ENCODE data around the gene NCKAP5.
"Not testable (repeated sequence)": the region's sequence is repeated elsewhere in the genome, so short reads cannot be mapped to it uniquely, and the experiment has no call there.

Gene NCKAP5

GRCh38 chr2:133249362-133249761 is 318.9 kb downstream of the NCKAP5 start:
- no peak for DNase-seq

GRCh38 chr2:133248264-133248663 is 320.0 kb downstream of the NCKAP5 start:
- no peak for DNase-seq

GRCh38 chr2:133247631-133248030 is 320.6 kb downstream of the NCKAP5 start:
- no peak for DNase-seq

DNA sequence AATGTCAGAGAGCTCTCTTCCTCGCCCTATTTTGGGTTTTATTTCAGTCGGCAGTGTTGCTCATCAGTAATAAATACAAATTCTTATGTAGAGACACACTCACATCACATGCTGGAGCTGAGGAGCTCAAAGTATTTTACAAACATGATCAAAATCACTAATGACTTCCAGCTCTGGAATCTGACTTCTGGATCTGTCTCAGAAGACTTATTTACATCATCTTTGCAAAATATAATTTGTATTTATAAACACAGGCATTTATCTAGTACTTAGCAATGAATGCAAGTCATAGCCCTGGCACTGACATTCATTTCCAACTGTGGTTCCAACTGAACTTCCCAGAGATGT is 327.1 kb downstream of the NCKAP5 start:
- no peak for DNase-seq

- DNase-seq: no peak
Observed at GRCh38 chr2:133240491-133241223, 327.6 kb downstream of the NCKAP5 start.

DNA sequence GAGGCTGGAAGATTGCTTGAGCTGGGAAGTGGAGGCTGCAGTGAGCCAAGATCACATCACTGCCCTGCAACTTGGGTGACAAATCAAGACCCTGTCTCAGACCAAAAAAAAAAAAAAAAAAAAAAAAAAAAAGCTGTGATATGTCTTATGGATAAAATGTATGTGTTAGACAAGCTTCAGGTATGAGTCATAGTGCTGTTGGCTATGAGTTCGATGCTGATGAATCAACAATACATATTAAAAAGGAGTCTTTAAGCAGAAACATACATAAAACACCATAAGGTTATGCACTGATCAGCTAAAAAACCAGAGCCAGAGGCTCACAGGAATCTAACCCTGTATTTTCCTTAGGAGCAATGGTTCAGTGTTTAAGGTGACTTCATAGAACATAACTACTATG is 332.3 kb downstream of the NCKAP5 start:
- DNase-seq: no peak

DNA sequence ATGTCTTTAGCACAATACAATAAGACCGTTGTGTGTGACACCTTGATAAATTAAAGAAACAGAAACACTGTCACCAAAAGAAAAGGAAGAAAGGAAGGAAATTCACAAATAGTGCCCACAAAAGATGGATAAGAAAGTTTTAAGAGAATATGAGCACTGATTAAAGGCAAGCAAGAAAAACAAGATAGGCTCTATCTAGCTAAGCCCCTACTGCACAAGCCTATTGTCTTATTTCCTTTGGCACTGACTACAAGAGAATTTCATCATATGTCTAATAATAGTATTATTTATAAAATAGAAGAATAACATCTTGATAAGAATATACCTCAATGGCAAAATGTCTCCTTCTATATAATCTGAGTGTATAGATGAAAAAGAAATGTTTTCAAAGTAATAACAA is 335.7 kb downstream of the NCKAP5 start:
- no peak for DNase-seq

DNA sequence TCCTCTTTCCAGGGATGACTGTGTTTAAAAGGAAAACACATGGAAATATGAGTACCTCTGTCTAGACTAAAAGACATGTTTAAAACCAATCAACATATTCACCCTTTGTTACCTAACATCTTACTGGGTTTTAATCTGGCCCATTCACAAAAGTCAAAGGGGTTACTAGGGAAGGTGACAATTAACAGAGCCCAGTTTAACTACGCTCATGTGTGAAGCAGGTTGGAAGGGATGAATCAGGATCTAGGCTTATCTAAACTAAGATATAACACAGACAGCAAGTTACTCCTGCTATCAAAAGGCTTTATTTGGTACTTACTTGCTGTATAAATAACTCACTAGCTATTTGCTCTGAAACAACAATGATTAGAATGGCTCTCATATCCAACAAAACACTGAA is 337.0 kb downstream of the NCKAP5 start:
- no peak for DNase-seq

DNA sequence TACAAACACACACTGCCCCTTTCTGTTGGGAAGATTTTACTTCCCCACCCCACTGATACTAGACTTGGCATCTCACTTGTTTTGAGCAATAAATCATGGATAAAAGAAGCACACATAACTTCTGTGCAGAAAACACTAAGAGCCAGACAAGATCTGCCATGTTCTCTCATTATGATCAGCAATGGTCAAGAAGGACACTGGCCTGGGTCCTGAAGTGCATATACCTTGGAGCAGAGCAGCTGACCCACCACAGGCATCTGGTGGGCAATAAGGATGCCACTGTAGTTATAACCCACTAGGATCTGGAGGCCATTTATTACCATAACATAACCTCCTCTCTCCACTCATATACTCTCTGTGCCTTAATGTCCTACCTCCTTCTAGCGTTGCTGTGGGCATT is 338.3 kb downstream of the NCKAP5 start:
- no peak for DNase-seq

- DNase-seq: no peak
Observed at GRCh38 chr2:133223226-133223625, 345.0 kb downstream of the NCKAP5 start.

- DNase-seq: no peak
Observed at GRCh38 chr2:133221398-133221797, 346.9 kb downstream of the NCKAP5 start.

GRCh38 chr2:133218204-133218603 is 350.1 kb downstream of the NCKAP5 start:
- no peak for DNase-seq

DNA sequence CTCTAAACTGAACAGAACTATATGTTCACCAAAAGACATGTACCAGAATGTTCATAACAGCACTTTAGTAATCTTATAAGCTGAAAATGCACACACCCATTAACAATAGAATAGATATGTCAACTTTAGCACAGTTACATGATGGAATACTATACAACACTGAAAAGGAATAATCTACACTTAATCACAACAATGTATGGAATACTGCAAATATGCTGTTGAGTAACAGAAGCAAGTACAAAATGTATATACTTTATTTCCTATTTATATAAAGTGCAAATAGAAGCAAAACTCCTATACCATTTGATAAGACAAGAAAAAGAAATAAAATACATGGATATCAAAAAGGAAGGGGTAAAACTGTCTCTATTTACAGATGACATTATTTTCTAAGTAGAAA is 352.8 kb downstream of the NCKAP5 start:
- no peak for DNase-seq

GRCh38 chr2:133213651-133214050 is 354.6 kb downstream of the NCKAP5 start:
- no peak for DNase-seq

GRCh38 chr2:133209325-133209724 is 358.9 kb downstream of the NCKAP5 start:
- DNase-seq: no peak

GRCh38 chr2:133206666-133207065 is 361.6 kb downstream of the NCKAP5 start:
- DNase-seq: not testable (repeated sequence)

DNA sequence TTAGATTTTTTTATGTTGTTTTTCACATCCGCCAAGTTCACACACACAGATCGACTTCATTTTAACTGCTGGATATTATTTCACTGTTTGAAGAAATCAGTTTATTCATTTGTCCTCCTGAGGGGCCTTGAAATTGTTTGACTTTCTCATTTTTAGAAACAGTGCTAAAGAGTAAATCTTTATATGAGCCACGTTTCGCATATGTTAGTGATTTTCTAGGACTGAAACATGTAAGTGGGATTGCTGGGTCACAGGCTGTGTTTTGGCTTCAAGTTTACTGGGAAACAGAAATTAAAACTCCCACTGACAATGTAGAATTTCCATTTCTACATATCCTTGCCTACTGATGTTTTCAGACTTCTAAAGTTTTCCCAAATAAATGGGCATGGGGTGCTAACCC is 363.8 kb downstream of the NCKAP5 start:
- no peak for DNase-seq

GRCh38 chr2:133200684-133201421 is 367.4 kb downstream of the NCKAP5 start:
- no peak for DNase-seq

- DNase-seq: no peak
Observed at GRCh38 chr2:133198678-133199077, 369.6 kb downstream of the NCKAP5 start.

DNA sequence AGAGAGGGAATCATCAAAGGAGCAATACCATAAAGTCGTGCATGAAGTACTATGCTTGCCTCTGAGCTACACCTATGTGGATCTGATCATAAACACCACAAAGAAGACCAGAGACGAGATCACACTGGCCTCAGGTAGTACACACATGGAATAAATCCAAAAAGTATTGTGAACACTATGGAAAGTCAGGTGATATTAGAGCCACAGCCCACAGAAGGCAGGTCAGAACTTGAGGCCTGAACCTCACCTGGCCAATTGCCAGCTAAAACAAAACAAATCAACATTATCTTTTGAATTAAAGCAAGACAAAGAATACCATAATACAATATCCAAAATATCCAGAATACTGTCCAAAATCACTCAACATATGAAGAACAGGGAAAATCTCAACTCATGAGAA is 371.1 kb downstream of the NCKAP5 start:
- no peak for DNase-seq

- DNase-seq: no peak
Observed at GRCh38 chr2:133194777-133195335, 373.4 kb downstream of the NCKAP5 start.

DNA sequence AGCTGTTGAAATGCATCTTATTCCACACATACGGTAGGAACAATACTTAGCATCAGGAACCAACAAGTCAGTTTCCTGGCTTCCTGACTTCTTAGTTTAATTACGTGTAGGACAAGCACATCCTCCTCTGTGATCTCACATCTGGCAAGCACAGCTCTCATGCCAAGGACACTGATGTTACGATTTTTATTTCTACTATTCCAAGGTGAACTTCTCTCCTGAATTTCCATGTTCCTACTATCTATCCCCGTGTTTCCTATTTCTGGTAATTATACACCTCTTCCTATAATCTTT is 374.0 kb downstream of the NCKAP5 start:
- no peak for DNase-seq

DNA sequence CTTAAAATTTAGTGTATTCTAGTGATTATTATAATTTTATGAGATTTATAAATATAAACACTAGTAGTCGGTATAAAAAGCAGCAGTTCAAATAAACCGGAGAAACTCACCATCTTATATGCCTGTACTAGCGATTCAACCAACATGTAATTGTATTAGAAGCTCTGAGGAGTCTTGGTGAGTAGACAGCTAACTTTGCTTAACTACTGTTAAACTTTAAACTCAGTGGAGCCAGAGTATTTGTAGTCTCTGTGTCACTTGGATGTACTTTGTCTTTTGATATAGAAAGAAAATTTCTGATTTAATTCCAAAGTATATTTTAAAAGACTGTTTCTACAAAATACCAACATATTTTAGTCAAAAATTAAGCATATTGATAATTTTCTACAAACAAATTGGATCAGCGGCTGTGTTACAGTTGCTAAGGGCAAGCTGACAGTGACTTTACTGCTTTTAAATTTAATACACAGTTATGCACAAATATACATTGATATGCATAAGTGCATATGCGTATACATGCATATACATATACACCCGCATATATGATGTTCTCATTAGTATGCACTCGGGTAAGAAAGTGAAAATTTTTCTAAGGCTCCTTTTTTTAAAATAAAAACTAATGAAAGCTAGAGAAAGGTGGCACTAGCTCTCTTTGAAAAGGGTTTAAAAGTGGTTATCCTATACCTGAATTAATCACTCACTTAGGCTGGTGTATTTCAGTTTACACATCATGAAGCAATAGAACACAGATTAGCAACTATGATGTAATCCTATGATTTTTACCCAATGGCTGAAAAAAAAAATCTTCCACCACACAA is 374.5 kb downstream of the NCKAP5 start:
- no peak for DNase-seq

- DNase-seq: no peak
Observed at GRCh38 chr2:133192028-133192427, 376.2 kb downstream of the NCKAP5 start.
